Activated CD8-positive, alpha-beta T cell treated with anti-CD3 and anti-CD28 coated beads for 36 hours (primary cell): ENCODE results near the gene ARID4A. TPM values are rescaled to one million over a fixed set of nuclear protein-coding genes. Genes with fewer than 3 reads are reported as not detected.
"Not testable (repeated sequence)": the region's sequence is repeated elsewhere in the genome, so short reads cannot be mapped to it uniquely, and the experiment has no call there.

ENCODE experiments used
- ATAC-seq: fragments of 200-7000 bp; cut with Tn5 transposase; one replicate; pipeline ENCODE4 v1.10.0; 2021; ENCODE audit warnings: mild to moderate bottlenecking, moderate library complexity
- CTCF ChIA-PET: fragments of 350-600 bp; sonication (Branson Sonifier 250); formaldehyde crosslinking; loops from one replicate; lab custom pipeline; 2021; ENCODE audit warnings: antibody characterized with exemption; lab: Charles Lee
- POLR2A ChIA-PET: fragments of 350-600 bp; sonication (Branson Sonifier 250); formaldehyde crosslinking; loops from one replicate; lab custom pipeline; 2021; ENCODE audit warnings: antibody characterized with exemption; lab: Charles Lee
- DNase-seq: peaks from one replicate; pipeline ENCODE4 v3.0.0-alpha.2; 2020
- H3K27ac Mint-ChIP-seq: one replicate; pipeline ENCODE4 v1.8.0; 2021; ENCODE audit warnings: mild to moderate bottlenecking, mixed read lengths
- H3K27me3 Mint-ChIP-seq: one replicate; pipeline ENCODE4 v1.8.0; 2021; ENCODE audit warnings: mixed read lengths
- H3K36me3 Mint-ChIP-seq: one replicate; pipeline ENCODE4 v1.8.0; 2021; ENCODE audit warnings: low read depth, mixed read lengths
- H3K4me1 Mint-ChIP-seq: one replicate; pipeline ENCODE4 v1.8.0; 2021; ENCODE audit warnings: low read depth, mixed read lengths
- H3K4me3 Mint-ChIP-seq: one replicate; pipeline ENCODE4 v1.8.0; 2021; ENCODE audit warnings: mild to moderate bottlenecking, moderate library complexity, mixed read lengths
- H3K9me3 Mint-ChIP-seq: one replicate; pipeline ENCODE4 v1.8.0; 2021; ENCODE audit warnings: mixed read lengths
- intact Hi-C: fragments of 100-400 bp; cut with micrococcal nuclease; formaldehyde crosslinking; loops from one replicate; pipeline ENCODE4 v1.10.0; 2022
- total RNA-seq, 2 experiments: library from RNA; stranded (reverse); gene quantifications; one replicate each; pipeline ENCODE4 v1.2.3, GENCODE V29; 2021
- TF ChIP-seq, protein P1 (sequence below): fragments of 200-600 bp; IDR thresholded peaks from one replicate; pipeline ENCODE4 v1.8.0; 2022; ENCODE audit warnings: antibody characterized with exemption, mild to moderate bottlenecking

Gene ARID4A
- total RNA-seq, 2 experiments from 2014 or later, result 22.1 to 22.4 TPM

DNA sequence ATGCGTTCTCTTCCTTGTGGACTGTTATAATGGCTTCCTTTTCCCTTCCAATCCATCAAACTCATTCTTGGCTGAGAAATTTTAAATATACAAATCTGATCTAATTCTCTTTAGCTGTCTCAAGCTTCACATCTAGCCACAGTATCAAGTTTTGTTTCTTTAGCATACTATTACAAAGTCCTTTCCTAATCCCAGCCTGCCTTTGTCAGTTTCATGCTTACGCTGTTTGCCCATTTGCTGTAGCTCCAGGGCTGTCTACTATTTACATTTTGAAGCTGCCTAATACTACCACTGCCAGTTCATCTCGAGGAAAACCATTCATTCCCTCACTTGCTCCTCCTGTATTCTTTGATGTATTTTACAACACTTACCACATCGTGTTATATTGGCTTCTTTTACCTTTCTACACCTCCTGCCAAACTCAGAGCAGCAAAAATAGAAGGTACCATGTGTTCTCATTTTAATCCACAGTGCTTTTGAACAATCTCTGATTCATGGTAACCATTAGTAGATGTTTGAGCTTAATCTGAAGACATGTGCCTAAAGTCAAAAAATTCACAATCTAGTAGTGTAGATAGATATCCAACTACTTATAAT lies 42.9 kb downstream of the ARID4A start:
- Mint-ChIP-seq H3K27me3 (no peaks in the 10 kb centered on the region), H3K4me1 (no peaks in the 10 kb centered on the region), H3K9me3 (no peaks in the 10 kb centered on the region), H3K27ac (no peak overlapping the region), H3K36me3 (peaks cover 3% of the 10 kb centered on the region), H3K4me3 (no peak overlapping the region)
- intact Hi-C loops, result no loop called here
- DNase-seq (no peak), ATAC-seq (no peak)
- POLR2A ChIA-PET, result no interaction called here
- TF ChIP-seq, protein P1, sequence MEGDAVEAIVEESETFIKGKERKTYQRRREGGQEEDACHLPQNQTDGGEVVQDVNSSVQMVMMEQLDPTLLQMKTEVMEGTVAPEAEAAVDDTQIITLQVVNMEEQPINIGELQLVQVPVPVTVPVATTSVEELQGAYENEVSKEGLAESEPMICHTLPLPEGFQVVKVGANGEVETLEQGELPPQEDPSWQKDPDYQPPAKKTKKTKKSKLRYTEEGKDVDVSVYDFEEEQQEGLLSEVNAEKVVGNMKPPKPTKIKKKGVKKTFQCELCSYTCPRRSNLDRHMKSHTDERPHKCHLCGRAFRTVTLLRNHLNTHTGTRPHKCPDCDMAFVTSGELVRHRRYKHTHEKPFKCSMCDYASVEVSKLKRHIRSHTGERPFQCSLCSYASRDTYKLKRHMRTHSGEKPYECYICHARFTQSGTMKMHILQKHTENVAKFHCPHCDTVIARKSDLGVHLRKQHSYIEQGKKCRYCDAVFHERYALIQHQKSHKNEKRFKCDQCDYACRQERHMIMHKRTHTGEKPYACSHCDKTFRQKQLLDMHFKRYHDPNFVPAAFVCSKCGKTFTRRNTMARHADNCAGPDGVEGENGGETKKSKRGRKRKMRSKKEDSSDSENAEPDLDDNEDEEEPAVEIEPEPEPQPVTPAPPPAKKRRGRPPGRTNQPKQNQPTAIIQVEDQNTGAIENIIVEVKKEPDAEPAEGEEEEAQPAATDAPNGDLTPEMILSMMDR, result no peak
- CTCF ChIA-PET, result interaction anchor here (0.6 kb wide), 1 partner anchor 12 kb away, joined by 3 read pairs; no protein-coding TSS in a partner anchor

DNA sequence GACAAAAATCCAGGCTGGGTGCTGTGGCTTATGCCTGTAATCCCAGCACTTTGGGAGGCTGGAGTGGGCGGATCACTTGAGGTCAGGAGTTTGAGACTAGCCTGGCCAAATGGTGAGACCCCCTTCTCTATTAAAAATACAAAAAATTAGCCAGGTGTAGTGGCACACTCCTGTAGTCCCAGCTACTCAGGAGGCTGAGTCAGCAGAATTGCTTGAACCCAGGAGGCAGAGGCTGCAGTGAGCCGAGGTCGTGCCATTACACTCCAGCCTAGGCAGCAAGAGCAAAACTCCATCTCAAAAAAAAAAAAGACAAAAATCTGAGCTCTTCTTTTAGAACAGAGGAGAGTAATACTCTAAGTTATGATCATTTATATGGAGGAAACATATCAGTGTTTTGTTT lies 45.2 kb downstream of the ARID4A start:
- H3K9me3 Mint-ChIP-seq, POLR2A ChIA-PET, H3K27ac Mint-ChIP-seq, H3K27me3 Mint-ChIP-seq, CTCF ChIA-PET, ATAC-seq, H3K4me1 Mint-ChIP-seq, DNase-seq, H3K4me3 Mint-ChIP-seq, intact Hi-C loops: not testable (repeated sequence)
- H3K36me3 Mint-ChIP-seq, result peaks cover 10% of the 10 kb centered on the region

DNA sequence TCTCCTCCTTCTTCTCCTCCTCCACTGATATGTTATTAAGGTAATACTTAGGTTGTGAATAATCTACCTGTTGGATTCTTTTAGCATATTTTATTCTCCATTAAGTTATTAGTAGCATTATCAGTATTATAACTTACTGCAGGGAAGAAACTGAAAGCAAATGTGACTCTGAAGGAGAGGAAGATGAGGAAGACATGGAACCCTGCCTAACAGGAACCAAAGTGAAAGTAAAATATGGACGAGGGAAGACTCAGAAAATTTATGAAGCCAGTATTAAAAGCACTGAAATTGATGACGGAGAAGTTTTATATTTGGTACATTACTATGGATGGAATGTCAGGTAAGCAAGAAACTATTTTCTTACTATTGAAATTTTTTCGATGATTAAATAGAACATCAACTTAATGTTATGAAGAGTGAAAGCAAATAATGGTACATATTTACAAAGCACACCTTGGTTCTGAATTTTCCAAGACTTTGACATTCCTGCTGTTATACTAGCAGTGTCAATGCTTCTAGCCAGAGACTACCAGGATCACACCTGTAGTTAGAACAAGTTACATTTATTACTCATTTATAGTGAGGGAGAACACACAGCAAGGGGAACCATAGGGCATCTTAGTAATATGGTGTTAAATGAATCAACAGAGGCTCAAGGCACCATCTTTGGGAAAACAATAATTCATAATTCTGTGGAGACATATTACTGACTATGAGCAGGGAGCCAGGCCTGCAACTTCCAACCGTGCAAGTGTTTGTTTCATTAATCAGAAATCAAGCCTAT lies 55.4 kb downstream of the ARID4A start:
- H3K27ac Mint-ChIP-seq, result peak overlapping the region; percentile 59
- intact Hi-C loops, result no loop called here
- DNase-seq, result no peak
- H3K27me3 Mint-ChIP-seq, result no peaks in the 10 kb centered on the region
- H3K9me3 Mint-ChIP-seq, result no peaks in the 10 kb centered on the region
- ATAC-seq, result peak; percentile 37
- peaks cover 29% of the 10 kb centered on the region for H3K36me3 Mint-ChIP-seq
- ChIA-PET CTCF (no interaction called here), POLR2A (no interaction called here)
- H3K4me3 Mint-ChIP-seq, result peak overlapping the region; percentile 61
- H3K4me1 Mint-ChIP-seq, result peaks cover 16% of the 10 kb centered on the region
- TF ChIP-seq, protein P1, result no peak

DNA sequence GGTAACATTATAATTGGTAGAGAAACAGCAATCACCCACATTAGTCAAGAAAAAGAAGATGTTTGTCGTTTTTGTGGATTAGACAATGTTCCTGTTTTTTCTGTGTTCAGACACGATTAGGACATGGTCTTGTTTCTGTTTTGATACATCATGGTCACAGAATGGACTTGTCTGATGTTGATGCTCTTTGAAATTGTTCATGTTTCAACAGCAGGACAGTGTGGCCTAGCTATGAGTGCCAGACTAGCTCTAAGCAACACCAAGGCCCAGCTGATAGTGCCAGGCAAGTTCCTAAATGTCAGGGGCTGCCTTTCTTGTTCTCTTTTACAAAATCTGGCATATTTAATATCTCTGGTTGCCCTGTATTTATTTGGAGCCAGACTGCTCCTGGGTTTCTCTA lies 56.5 kb downstream of the ARID4A start:
- no peak for ATAC-seq
- peaks cover 26% of the 10 kb centered on the region for H3K36me3 Mint-ChIP-seq
- peaks cover 16% of the 10 kb centered on the region for H3K4me1 Mint-ChIP-seq
- no peak for DNase-seq
- TF ChIP-seq, protein P1, result no peak
- no peak overlapping the region for H3K4me3 Mint-ChIP-seq
- no peak overlapping the region for H3K27ac Mint-ChIP-seq
- intact Hi-C loops, result no loop called here
- CTCF ChIA-PET, result no interaction called here
- no peaks in the 10 kb centered on the region for H3K27me3 Mint-ChIP-seq
- POLR2A ChIA-PET, result no interaction called here
- H3K9me3 Mint-ChIP-seq, result no peaks in the 10 kb centered on the region

DNA sequence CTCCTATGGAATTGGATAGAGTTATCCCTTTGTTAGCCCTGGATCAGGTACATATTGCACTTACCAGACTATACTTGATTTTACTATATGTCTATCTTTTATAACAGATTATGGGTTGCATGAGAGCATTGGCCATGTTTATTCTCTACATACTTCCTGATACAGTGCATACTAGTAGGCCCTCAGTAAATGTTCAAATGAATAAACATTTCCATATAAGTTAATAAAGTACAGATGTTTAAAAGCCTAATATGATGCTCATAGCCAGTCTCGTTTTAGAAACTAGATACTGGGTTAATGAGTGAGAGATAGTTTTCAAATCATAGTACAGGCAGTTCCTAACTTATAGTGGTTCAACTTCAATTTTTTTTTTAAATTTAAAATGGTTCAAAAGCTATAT lies 57.9 kb downstream of the ARID4A start:
- no peaks in the 10 kb centered on the region for H3K9me3 Mint-ChIP-seq
- CTCF ChIA-PET, result no interaction called here
- intact Hi-C loops, result no loop called here
- TF ChIP-seq, protein P1, result no peak
- peaks cover 16% of the 10 kb centered on the region for H3K4me1 Mint-ChIP-seq
- POLR2A ChIA-PET, result interaction anchor here (1.6 kb wide), 1 partner anchor 40 kb away, joined by 6 read pairs; the partner anchor contains the start of gene TOMM20L
- no peak overlapping the region for H3K4me3 Mint-ChIP-seq
- DNase-seq, result no peak
- ATAC-seq, result no peak
- H3K27me3 Mint-ChIP-seq, result no peaks in the 10 kb centered on the region
- peaks cover 22% of the 10 kb centered on the region for H3K36me3 Mint-ChIP-seq
- H3K27ac Mint-ChIP-seq, result no peak overlapping the region

DNA sequence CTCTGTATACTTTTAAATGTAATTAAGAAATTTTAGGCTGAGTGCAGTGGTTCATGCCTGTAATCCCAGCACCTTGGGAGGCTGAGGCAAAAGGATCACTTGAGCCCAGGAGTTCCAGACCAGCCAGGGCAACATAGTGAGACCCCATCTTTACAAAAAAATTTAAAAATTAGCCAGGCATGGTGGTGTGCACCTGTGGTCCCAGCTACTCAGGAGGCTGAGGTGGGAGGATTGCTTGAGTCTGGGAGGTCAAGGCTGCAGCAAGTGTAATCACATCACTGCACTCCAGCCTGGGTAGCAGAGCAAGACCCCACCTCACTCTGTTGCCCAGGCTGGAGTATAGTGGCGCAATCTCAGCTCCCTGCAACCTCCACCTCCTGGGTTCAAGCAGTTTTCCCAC lies 63.9 kb downstream of the ARID4A start:
- H3K27ac Mint-ChIP-seq, POLR2A ChIA-PET, CTCF ChIA-PET: not testable (repeated sequence)

More for the DNA sequence above, 63.9 kb downstream of the ARID4A start:
- H3K4me3 Mint-ChIP-seq, intact Hi-C loops, DNase-seq, H3K9me3 Mint-ChIP-seq, ATAC-seq, H3K4me1 Mint-ChIP-seq, H3K27me3 Mint-ChIP-seq: not testable (repeated sequence)
- H3K36me3 Mint-ChIP-seq, result peaks cover 20% of the 10 kb centered on the region
